NCI-H1417 (cell line): ENCODE measurements around the gene PCDHB11.
"Not testable (repeated sequence)": the region's sequence is repeated elsewhere in the genome, so short reads cannot be mapped to it uniquely, and the experiment has no call there.

Experiments
- DNase-seq, 3 experiments: peaks; one replicate each; lab custom pipeline; 2025; lab: John Stamatoyannopoulos, UW

The PCDHB11 gene

GRCh38 chr5:141199359-141200235 is at the start of gene PCDHB11:
TSS of gene PCDHB11 (plus strand) at chr5:141199627. CDS start at chr5:141199775, 148 bp downstream.
- peak in 1 of 3 experiments; percentile 88 for DNase-seq

- no peak for DNase-seq
Observed at GRCh38 chr5:141149812-141150211, 49.6 kb upstream of the PCDHB11 start, which contains the start of gene PCDHB6. TSS of gene PCDHB6 (plus strand) at chr5:141150057. CDS start at chr5:141150258, 201 bp downstream.

GRCh38 chr5:141150224-141150992 is 49.0 kb upstream of the PCDHB11 start:
- no peak for DNase-seq

GRCh38 chr5:141150993-141151325 is 48.5 kb upstream of the PCDHB11 start:
- DNase-seq = no peak

GRCh38 chr5:141151632-141152031 is 47.8 kb upstream of the PCDHB11 start:
- not testable (repeated sequence) for DNase-seq

- not testable (repeated sequence) for DNase-seq
Observed at GRCh38 chr5:141152096-141152495, 47.3 kb upstream of the PCDHB11 start.

- peak in 1 of 3 experiments; percentile 61 for DNase-seq
Observed at GRCh38 chr5:141155540-141156374, 43.7 kb upstream of the PCDHB11 start.

- not testable (repeated sequence) for DNase-seq
Observed at GRCh38 chr5:141157356-141157755, 42.1 kb upstream of the PCDHB11 start.

- DNase-seq = not testable (repeated sequence)
Observed at GRCh38 chr5:141157901-141158300, 41.5 kb upstream of the PCDHB11 start.

- peak in 1 of 3 experiments; percentile 37 for DNase-seq
Observed at GRCh38 chr5:141172381-141173204, 26.8 kb upstream of the PCDHB11 start, which contains the start of gene PCDHB7. TSS of gene PCDHB7 (plus strand) at chr5:141172644. CDS start at chr5:141172836, 192 bp downstream.

GRCh38 chr5:141174291-141175104 is 24.9 kb upstream of the PCDHB11 start:
- not testable (repeated sequence) for DNase-seq

- DNase-seq = no peak
Observed at GRCh38 chr5:141175933-141176332, 23.5 kb upstream of the PCDHB11 start.

- not testable (repeated sequence) for DNase-seq
Observed at GRCh38 chr5:141177577-141178191, 21.7 kb upstream of the PCDHB11 start, which contains the start of gene PCDHB8. TSS of gene PCDHB8 (plus strand) at chr5:141177790. CDS start at chr5:141178035, 245 bp downstream.

GRCh38 chr5:141179371-141179770 is 20.1 kb upstream of the PCDHB11 start:
- DNase-seq = not testable (repeated sequence)

- not testable (repeated sequence) for DNase-seq
Observed at GRCh38 chr5:141179876-141180275, 19.6 kb upstream of the PCDHB11 start.

GRCh38 chr5:141180313-141180712 is 19.1 kb upstream of the PCDHB11 start:
- DNase-seq = no peak

GRCh38 chr5:141182248-141182647 is 17.2 kb upstream of the PCDHB11 start, which contains the start of gene PCDHB16:
TSS of gene PCDHB16 (plus strand) at chr5:141182387. CDS start at chr5:141182560, 173 bp downstream.
- DNase-seq = no peak

- not testable (repeated sequence) for DNase-seq
Observed at GRCh38 chr5:141184117-141184855, 15.1 kb upstream of the PCDHB11 start.
